BJ (cell line): ENCODE measurements around the gene JADE1. TPM values are rescaled to one million over a fixed set of nuclear protein-coding genes. Genes with fewer than 3 reads are reported as not detected.
A peak's percentile ranks its signal among the peaks of the same experiment; 100 is the strongest.

ENCODE experiments used
- CTCF ChIA-PET: fragments of 350-600 bp; formaldehyde crosslinking; extraction: SDS; loops from one replicate; lab custom pipeline; 2021; ENCODE audit warnings: antibody characterized with exemption, inconsistent platforms; lab: Yijun Ruan, JAX
- POLR2A ChIA-PET: fragments of 300-600 bp; sonication (Branson Sonifier 250); formaldehyde crosslinking; extraction: SDS; loops from one replicate; lab custom pipeline; 2021; ENCODE audit warnings: antibody characterized with exemption; lab: Charles Lee
- DNase-seq: peaks from one replicate; pipeline ENCODE4 v3.0.0-alpha.2; 2011; ENCODE audit warnings: low read depth
- H3K27me3 ChIP-seq: 2 replicates; pipeline ENCODE4 v1.6.0; 2011; ENCODE audit warnings: low read length; ENCODE audit not compliant: control insufficient read depth, insufficient read depth
- H3K36me3 ChIP-seq: 2 replicates; pipeline ENCODE4 v1.5.1; 2011; ENCODE audit warnings: low read length; ENCODE audit not compliant: control insufficient read depth, insufficient read depth
- H3K4me3 ChIP-seq: 2 replicates; pipeline ENCODE4 v1.5.1; 2011; ENCODE audit warnings: low read depth, mild to moderate bottlenecking, control low read depth, low read length
- polyA plus RNA-seq: library from polyadenylated mRNA; depleted of rRNA; stranded (reverse); fragments of >200 nt; gene quantifications from 2 replicates; pipeline ENCODE4 v1.2.3, GENCODE V29; 2011
- TF ChIP-seq, protein P1 (sequence below): IDR thresholded peaks from 2 replicates; pipeline ENCODE4 v1.5.1; 2011; ENCODE audit warnings: low read depth, mild to moderate bottlenecking, control low read depth, inconsistent platforms, low read length, moderate library complexity; ENCODE audit not compliant: insufficient read depth

Gene JADE1
- polyA plus RNA-seq, 1 experiment = 15.4 TPM

DNA sequence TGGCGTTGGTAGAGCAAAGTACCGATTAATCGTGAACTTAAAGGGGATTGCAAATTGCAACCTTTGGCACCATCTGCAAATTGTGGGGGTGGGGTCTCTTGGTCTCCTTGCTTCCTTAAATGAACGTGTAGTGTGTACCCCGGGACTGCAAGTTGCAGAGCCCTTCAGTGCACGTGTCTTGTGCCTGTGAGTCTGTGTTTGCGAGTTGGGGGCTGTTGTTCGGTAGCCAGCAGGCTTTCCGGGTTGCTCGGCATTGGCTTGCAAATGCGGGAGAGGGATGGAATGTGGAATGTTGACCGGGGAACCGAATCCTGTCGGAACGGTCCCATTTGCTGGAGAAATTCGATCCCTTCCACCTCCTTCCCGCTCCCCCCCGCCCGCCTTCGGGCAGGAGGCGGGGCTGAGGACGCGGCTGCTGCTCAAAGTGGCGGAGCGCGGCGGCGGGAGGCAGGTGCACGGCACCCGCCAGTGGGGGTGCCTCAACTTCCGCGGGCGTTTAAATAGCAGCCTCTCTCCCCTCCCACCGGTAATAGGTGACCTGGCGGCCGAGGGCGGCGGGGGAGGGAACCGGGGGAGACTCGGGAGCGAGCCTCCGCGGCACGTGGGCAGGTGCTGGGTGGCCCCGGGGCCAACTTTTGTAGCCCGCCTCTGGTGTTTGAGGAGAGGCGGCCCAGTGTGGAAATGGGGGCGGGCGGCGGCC is 1.5 kb downstream of the JADE1 start:
- DNase-seq = peak; percentile 33
- Histone ChIP-seq H3K27me3 (no peaks in the 10 kb centered on the region), H3K4me3 (peak overlapping the region; percentile 73), H3K36me3 (no peaks in the 10 kb centered on the region)
- TF ChIP-seq, protein P1, sequence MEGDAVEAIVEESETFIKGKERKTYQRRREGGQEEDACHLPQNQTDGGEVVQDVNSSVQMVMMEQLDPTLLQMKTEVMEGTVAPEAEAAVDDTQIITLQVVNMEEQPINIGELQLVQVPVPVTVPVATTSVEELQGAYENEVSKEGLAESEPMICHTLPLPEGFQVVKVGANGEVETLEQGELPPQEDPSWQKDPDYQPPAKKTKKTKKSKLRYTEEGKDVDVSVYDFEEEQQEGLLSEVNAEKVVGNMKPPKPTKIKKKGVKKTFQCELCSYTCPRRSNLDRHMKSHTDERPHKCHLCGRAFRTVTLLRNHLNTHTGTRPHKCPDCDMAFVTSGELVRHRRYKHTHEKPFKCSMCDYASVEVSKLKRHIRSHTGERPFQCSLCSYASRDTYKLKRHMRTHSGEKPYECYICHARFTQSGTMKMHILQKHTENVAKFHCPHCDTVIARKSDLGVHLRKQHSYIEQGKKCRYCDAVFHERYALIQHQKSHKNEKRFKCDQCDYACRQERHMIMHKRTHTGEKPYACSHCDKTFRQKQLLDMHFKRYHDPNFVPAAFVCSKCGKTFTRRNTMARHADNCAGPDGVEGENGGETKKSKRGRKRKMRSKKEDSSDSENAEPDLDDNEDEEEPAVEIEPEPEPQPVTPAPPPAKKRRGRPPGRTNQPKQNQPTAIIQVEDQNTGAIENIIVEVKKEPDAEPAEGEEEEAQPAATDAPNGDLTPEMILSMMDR = no peak; the same call in 1 of the 2 replicates
- ChIA-PET CTCF (interaction anchor here (0.7 to 2.9 kb wide), 4 partner anchors 12 to 282 kb away, joined by 3 to 8 read pairs (median 3); no protein-coding TSS in a partner anchor), POLR2A (no interaction called here)

DNA sequence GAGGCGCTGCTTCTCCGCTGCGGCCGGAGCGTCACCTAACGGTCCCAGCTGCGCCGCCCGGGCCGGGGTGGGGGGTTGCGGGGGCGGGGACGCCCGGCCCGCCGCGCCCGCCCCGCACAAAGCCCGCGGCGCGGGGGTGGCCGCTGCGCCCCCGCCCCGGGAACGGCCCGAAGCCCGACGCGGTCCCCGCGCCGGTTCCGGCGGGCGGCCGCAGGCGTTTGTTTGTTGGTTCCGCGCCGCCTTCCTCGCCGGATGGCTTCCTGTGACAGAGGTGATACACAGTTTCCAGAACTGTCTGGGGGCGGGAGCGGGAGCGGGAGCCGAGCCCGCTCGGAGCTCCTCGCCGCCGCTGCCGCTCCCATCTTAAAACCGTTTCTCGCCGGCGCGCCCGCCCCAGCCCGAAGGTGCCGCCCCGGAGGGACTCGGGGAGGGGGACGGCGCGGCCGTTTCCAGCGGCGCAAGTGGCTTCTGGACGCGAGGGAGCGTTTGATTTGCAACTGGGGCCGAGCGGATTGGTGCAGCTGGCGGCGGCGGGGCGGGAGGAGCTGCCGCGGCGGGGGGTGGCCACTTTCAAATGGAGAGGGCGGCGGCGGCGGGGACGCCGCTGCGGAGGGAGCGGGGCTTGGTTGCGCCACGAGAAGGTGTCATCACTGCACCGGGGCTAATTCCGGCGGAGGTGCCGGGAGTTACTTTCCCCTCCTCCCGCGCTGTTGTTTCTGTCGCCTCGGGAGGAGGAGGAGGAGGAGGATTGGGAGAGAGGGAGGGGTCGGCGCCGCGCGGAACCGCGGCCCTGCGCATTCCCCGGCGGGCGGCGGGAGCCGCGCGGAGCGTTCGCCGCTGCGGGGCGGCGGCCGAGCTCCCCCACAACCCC is 2.3 kb downstream of the JADE1 start:
- TF ChIP-seq, protein P1 = no peak
- POLR2A ChIA-PET = interaction anchor here (0.6 to 0.9 kb wide), 3 partner anchors 340 to 454 kb away, joined by 3 to 7 read pairs (median 4); no protein-coding TSS in a partner anchor
- CTCF ChIA-PET = interaction anchor here (0.7 to 2.9 kb wide), 7 partner anchors 11 to 357 kb away, joined by 3 to 8 read pairs (median 4); no protein-coding TSS in a partner anchor

GRCh38 chr4:128812442-128813235 is 3.1 kb downstream of the JADE1 start:
- Histone ChIP-seq H3K36me3 (no peaks in the 10 kb centered on the region), H3K27me3 (no peaks in the 10 kb centered on the region), H3K4me3 (peak overlapping the region; percentile 73)
- TF ChIP-seq, protein P1 = no peak
- POLR2A ChIA-PET = interaction anchor here (0.6 to 0.9 kb wide), 4 partner anchors 341 to 845 kb away, joined by 3 to 7 read pairs (median 4); no protein-coding TSS in a partner anchor
- DNase-seq = no peak
- CTCF ChIA-PET = interaction anchor here (1.0 to 2.9 kb wide), 6 partner anchors 10 to 385 kb away, joined by 3 to 8 read pairs (median 4); no protein-coding TSS in a partner anchor

More for the DNA sequence above, 2.3 kb downstream of the JADE1 start:
- H3K27me3 ChIP-seq = no peaks in the 10 kb centered on the region
- peak; percentile 45 for DNase-seq
- H3K36me3 ChIP-seq = no peaks in the 10 kb centered on the region
- H3K4me3 ChIP-seq = peak overlapping the region; percentile 73

GRCh38 chr4:128813965-128814364 is 4.5 kb downstream of the JADE1 start:
- H3K36me3 ChIP-seq = no peaks in the 10 kb centered on the region
- no peak for DNase-seq
- TF ChIP-seq, protein P1 = no peak
- CTCF ChIA-PET = interaction anchor here (0.6 to 2.9 kb wide), 3 partner anchors 9 to 386 kb away, joined by 4 to 8 read pairs (median 4); no protein-coding TSS in a partner anchor
- no peak overlapping the region for H3K4me3 ChIP-seq
- POLR2A ChIA-PET = interaction anchor here (0.6 kb wide), 1 partner anchor 459 kb away, joined by 7 read pairs; no protein-coding TSS in a partner anchor
- no peaks in the 10 kb centered on the region for H3K27me3 ChIP-seq
